CD8-positive, alpha-beta memory T cell (primary cell): ENCODE measurements around the gene TRANK1. TPM values are rescaled to one million over a fixed set of nuclear protein-coding genes. Genes with fewer than 3 reads are reported as not detected.

Experiments
- CTCF ChIA-PET: fragments of 350-600 bp; sonication (Branson Sonifier 250); formaldehyde crosslinking; loops from one replicate; lab custom pipeline; 2021; ENCODE audit warnings: antibody characterized with exemption; lab: Charles Lee
- POLR2A ChIA-PET: fragments of 350-600 bp; sonication (Branson Sonifier 250); formaldehyde crosslinking; loops from one replicate; lab custom pipeline; 2021; ENCODE audit warnings: antibody characterized with exemption; lab: Charles Lee
- DNase-seq, 5 donors: peaks; one replicate each; pipeline versions ENCODE4 v3.0.0 to v3.0.0-alpha.2; 2020 to 2022; ENCODE audit warnings: mixed read lengths in 1 of 5
- H3K27ac ChIP-seq: one replicate; pipeline ENCODE4 v1.7.0; 2013; ENCODE audit warnings: low read depth, mild to moderate bottlenecking, low read length, moderate library complexity
- H3K27me3 ChIP-seq: 2 replicates; pipeline ENCODE4 v1.7.0; 2013; ENCODE audit warnings: low read length, mild to moderate bottlenecking; ENCODE audit not compliant: insufficient read depth, poor library complexity, severe bottlenecking
- H3K36me3 ChIP-seq: 2 replicates; pipeline ENCODE4 v1.7.0; 2013; ENCODE audit warnings: mild to moderate bottlenecking, low read length, moderate library complexity; ENCODE audit not compliant: insufficient read depth
- H3K4me1 ChIP-seq: 2 replicates; pipeline ENCODE4 v1.7.0; 2013; ENCODE audit warnings: mild to moderate bottlenecking, low read length, moderate library complexity; ENCODE audit not compliant: insufficient read depth
- H3K4me3 ChIP-seq: 2 replicates; pipeline ENCODE4 v1.7.0; 2013; ENCODE audit warnings: mild to moderate bottlenecking, low read length
- H3K9me3 ChIP-seq: 2 replicates; pipeline ENCODE4 v1.7.0; 2013; ENCODE audit warnings: mild to moderate bottlenecking, low read length
- H3K27ac Mint-ChIP-seq, 8 donors: one replicate each; pipeline ENCODE4 v1.8.0; 2020 to 2021; ENCODE audit warnings: mixed read lengths in 8 of 8, mild to moderate bottlenecking in 6 of 8, inconsistent platforms in 3 of 8, moderate library complexity in 3 of 8
- H3K27me3 Mint-ChIP-seq, 2 donors: one replicate each; pipeline ENCODE4 v1.8.0; 2020 to 2021; ENCODE audit warnings: mixed read lengths in 2 of 2, mild to moderate bottlenecking in 1 of 2, moderate library complexity in 1 of 2
- H3K36me3 Mint-ChIP-seq, 3 donors: one replicate each; pipeline ENCODE4 v1.8.0; 2020 to 2021; ENCODE audit warnings: mixed read lengths in 3 of 3, inconsistent platforms in 1 of 3, mild to moderate bottlenecking in 1 of 3
- H3K4me1 Mint-ChIP-seq, 3 donors: one replicate each; pipeline ENCODE4 v1.8.0; 2020 to 2021; ENCODE audit warnings: mixed read lengths in 3 of 3, inconsistent platforms in 1 of 3, mild to moderate bottlenecking in 1 of 3
- H3K4me3 Mint-ChIP-seq, 7 donors: one replicate each; pipeline ENCODE4 v1.8.0; 2020 to 2021; ENCODE audit warnings: mixed read lengths in 7 of 7, mild to moderate bottlenecking in 6 of 7, moderate library complexity in 4 of 7, inconsistent platforms in 2 of 7
- H3K9me3 Mint-ChIP-seq, 5 donors: one replicate each; pipeline ENCODE4 v1.8.0; 2020 to 2022; ENCODE audit warnings: mixed read lengths in 5 of 5, mild to moderate bottlenecking in 3 of 5, moderate library complexity in 2 of 5, inconsistent platforms in 1 of 5
- polyA plus RNA-seq: library from polyadenylated mRNA; unstranded; fragments of 300-500 nt; fragmentation: Illumina TruSeq; gene quantifications from one replicate; pipeline ENCODE4 v1.2.3, GENCODE V29; 2021
- total RNA-seq, 2 experiments: library from RNA; stranded (reverse); gene quantifications; one replicate each; pipeline ENCODE4 v1.2.3, GENCODE V29; 2021

TRANK1 gene
- total and polyA plus RNA-seq, 3 experiments from 2014 or later = 12.7 to 33.2 (median 16.2) TPM

DNA sequence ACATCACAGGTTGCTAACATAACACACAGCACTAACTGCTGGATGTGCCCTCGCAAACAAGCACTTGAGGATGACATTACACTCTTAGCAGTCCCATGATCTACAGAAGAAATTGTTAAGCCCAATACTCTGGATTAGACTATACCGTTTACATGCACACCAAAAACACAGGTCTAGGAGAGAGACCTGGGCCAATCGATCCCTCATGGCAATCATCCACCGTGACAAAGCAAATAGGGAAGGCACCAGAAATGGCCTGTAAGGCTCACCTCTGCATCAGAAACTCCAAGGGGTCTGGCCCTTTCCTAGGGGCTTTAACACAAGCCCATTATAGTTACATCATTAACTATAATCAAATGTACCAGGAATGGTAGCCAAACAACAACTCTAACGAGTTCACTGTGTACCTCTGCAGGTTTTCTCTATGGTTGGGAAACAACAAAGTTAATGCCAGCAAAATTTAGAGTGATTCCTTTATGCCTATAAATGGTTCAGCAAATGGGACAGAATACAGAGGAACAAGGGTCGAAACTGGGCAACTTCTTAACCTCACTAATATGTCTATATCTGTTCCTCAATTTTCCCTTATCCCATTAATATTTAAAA, 18.5 kb downstream of the TRANK1 start:
- H3K9me3 Mint-ChIP-seq = peaks cover 0 to 7% (median 2%) of the 10 kb centered on the region in 5 donors
- CTCF ChIA-PET = no interaction called here
- peak overlapping the region in 1 of 8 donors; percentile 48 for H3K27ac Mint-ChIP-seq

DNA sequence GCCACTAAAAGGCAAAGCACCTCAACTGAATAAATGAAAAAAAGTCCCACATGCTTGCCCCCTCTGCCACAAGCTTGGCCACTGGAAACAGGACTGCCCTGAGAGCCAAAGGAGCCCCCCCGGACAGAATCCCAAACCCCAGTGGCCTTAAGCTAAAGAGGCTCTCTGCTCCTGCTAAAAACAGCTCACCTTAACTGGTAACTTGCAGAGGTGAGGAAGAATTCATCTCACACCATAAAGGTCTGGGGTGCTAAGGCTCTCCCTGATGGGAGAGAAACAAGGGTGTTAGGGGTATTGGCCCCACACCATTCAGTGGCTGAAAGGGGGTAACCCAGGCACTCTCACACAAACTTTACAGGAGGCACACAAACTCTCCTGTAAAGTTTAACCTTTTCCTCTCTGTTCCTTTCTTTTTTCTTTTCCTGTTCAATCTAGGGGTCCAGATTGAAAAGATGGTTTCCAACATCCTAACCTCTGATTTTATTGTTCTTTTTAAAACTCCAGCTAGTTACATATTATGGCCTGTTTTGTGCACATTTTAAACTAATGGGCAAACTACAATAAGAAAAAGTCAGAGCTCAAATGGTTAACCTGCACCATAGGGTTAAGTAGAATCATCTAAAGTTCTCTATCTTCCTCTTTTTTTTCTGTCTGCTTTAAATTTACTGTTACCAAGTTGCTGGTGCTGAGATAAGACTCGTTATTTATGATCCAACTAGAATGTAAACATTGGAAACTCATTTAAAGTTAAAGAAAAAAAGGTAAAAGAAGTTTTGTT, 19.9 kb downstream of the TRANK1 start:
- Mint-ChIP-seq H3K9me3 (peaks cover 0 to 15% (median 11%) of the 10 kb centered on the region in 5 donors), H3K4me1 (peaks cover 2 to 15% (median 12%) of the 10 kb centered on the region in 3 donors), H3K36me3 (peaks cover 13 to 20% (median 17%) of the 10 kb centered on the region in 3 donors), H3K27me3 (peaks cover 0 to 2% of the 10 kb centered on the region in 2 donors), H3K4me3 (no peak overlapping the region), H3K27ac (peak overlapping the region in 3 of 8 donors; percentile 8 to 40 (median 19))
- Histone ChIP-seq H3K4me3 (no peak overlapping the region), H3K27ac (peak overlapping the region; percentile 86), H3K27me3 (no peaks in the 10 kb centered on the region), H3K4me1 (no peaks in the 10 kb centered on the region), H3K36me3 (no peaks in the 10 kb centered on the region), H3K9me3 (no peaks in the 10 kb centered on the region)
- DNase-seq = no peak
- ChIA-PET POLR2A (no interaction called here), CTCF (interaction anchor here (0.8 kb wide), 1 partner anchor 33 kb away, joined by 3 read pairs; no protein-coding TSS in a partner anchor)

More for the DNA sequence above, 18.5 kb downstream of the TRANK1 start:
- H3K36me3 ChIP-seq = no peaks in the 10 kb centered on the region
- DNase-seq = no peak
- H3K36me3 Mint-ChIP-seq = peaks cover 6 to 11% (median 9%) of the 10 kb centered on the region in 3 donors
- peaks cover 0 to 2% of the 10 kb centered on the region in 2 donors for H3K27me3 Mint-ChIP-seq
- no peak overlapping the region for H3K4me3 ChIP-seq
- no peaks in the 10 kb centered on the region for H3K4me1 ChIP-seq
- H3K4me3 Mint-ChIP-seq = no peak overlapping the region
- POLR2A ChIA-PET = no interaction called here
- H3K9me3 ChIP-seq = no peaks in the 10 kb centered on the region
- peaks cover 2 to 15% (median 12%) of the 10 kb centered on the region in 3 donors for H3K4me1 Mint-ChIP-seq
- peak overlapping the region; percentile 86 for H3K27ac ChIP-seq
- no peaks in the 10 kb centered on the region for H3K27me3 ChIP-seq

DNA sequence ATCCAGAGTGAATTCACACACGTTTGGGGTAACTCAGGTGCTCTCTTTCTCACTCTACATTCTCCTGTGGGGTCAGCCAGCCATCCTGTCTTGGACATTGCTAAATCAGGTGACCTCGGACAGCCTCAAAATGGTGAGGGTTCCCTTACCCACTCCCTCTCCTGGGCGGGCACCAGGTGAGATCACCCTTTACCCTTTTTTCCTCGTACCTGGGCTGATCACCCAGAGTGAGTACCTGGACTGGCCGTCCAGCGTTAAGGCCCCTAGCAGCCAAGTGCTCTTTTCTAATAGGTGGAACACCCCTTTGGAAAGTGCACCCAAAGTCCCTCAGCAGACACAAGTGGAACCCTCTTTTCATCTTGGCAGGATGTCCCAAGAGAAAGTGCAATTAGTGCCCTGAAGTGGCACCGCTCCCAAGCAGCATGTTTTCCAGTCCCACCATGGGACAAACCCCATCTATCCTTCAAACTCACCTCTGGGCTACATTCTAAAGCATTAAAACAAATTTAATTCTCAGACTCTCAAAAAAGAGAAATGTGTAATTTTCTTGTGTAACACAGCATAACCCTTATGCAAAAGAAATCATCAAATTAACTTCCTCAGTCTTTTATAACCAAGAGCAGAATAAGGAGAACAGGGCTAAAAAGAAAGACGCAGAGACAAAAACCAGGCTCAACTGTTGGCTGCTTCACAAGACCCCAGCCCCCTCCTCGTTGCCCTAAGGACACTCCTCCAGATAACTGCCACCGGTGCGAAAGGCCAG, 20.7 kb downstream of the TRANK1 start:
- DNase-seq = no peak
- no peaks in the 10 kb centered on the region for H3K36me3 ChIP-seq
- no peaks in the 10 kb centered on the region for H3K4me1 ChIP-seq
- ChIA-PET POLR2A (no interaction called here), CTCF (interaction anchor here (0.7 to 3.1 kb wide), 13 partner anchors 9 to 69 kb away, joined by 3 to 18 read pairs (median 3); partner anchors contain the start of genes EPM2AIP1, MLH1 and TRANK1)
- H3K9me3 ChIP-seq = no peaks in the 10 kb centered on the region
- H3K27ac ChIP-seq = peak overlapping the region; percentile 86
- Mint-ChIP-seq H3K27ac (peak overlapping the region in 3 of 8 donors; percentile 8 to 60 (median 40)), H3K27me3 (peaks cover 0 to 2% of the 10 kb centered on the region in 2 donors), H3K36me3 (peaks cover 9 to 17% (median 16%) of the 10 kb centered on the region in 3 donors), H3K9me3 (peaks cover 0 to 15% (median 11%) of the 10 kb centered on the region in 5 donors), H3K4me1 (peaks cover 3 to 16% (median 13%) of the 10 kb centered on the region in 3 donors), H3K4me3 (no peak overlapping the region)
- H3K4me3 ChIP-seq = no peak overlapping the region
- H3K27me3 ChIP-seq = no peaks in the 10 kb centered on the region

DNA sequence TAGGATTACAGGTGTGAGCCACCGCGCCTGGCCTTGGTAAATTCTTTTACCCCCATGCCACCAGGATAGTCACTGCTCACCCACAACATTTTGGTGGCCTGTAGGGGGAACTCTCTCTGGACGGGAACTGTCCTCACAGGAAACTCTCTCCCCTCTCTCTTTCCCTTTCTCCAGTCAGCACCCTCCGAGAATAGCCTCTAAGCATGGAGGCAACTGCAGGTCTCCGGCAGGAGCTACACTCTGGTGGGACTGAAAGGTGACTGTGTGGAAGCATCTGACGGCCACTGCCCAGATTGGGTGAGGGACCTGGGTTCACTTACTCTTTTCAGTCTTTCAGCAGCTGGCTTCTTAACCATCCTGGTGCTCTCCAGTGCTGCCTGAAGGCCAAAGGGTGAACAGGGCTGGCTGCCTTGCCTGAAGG, 21.3 kb downstream of the TRANK1 start:
- no peak overlapping the region for H3K4me3 ChIP-seq
- Mint-ChIP-seq H3K4me3 (peak overlapping the region in 1 of 7 donors; percentile 13), H3K36me3 (peaks cover 9 to 17% (median 16%) of the 10 kb centered on the region in 3 donors), H3K4me1 (peaks cover 4 to 20% (median 19%) of the 10 kb centered on the region in 3 donors), H3K27me3 (peaks cover 0 to 2% of the 10 kb centered on the region in 2 donors), H3K27ac (peak overlapping the region in 2 of 8 donors; percentile 36 to 73), H3K9me3 (peaks cover 0 to 15% (median 11%) of the 10 kb centered on the region in 5 donors)
- no peaks in the 10 kb centered on the region for H3K4me1 ChIP-seq
- no peaks in the 10 kb centered on the region for H3K36me3 ChIP-seq
- H3K27ac ChIP-seq = peak overlapping the region; percentile 86
- POLR2A ChIA-PET = no interaction called here
- no peaks in the 10 kb centered on the region for H3K27me3 ChIP-seq
- H3K9me3 ChIP-seq = no peaks in the 10 kb centered on the region
- CTCF ChIA-PET = interaction anchor here (0.7 to 3.1 kb wide), 14 partner anchors 9 to 70 kb away, joined by 3 to 18 read pairs (median 3); partner anchors contain the start of genes EPM2AIP1, MLH1 and TRANK1
- peak in 1 of 5 donors; percentile 12 for DNase-seq

DNA sequence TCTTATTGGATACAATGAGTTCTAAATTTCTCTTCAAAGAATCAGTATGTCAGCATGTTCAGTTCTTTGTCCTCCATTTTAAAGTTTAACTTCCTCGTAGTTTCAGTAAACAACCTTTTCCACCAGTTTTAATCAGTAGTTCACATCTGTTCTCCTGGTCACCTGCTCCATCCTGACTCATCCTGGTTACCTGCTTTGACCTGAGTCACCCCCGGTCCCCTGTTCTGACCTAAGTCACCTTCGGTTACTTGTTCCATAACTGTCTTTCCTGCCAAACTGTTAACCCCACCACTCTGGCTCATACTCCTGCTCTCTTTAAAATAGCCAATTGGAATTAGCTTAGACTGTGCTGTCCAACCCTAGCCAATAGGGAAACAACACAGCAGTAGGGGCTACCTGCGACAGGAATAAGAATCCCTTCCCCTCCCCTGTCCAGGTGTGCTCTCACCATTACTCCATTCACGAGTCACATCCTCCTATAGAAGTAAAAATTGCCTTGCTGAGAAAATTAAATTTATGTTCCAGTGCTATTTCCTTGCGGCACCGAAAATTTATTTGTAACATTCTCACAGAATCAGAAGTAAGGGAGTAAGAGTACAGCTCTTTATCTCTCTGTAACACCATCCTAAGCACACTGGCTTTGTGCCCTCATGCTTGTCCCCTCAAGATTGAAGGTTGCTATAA, 23.8 kb downstream of the TRANK1 start:
- peaks cover 0 to 4% of the 10 kb centered on the region in 2 donors for H3K27me3 Mint-ChIP-seq
- ChIA-PET CTCF (interaction anchor here (3.1 kb wide), 1 partner anchor 37 kb away, joined by 18 read pairs; no protein-coding TSS in a partner anchor), POLR2A (no interaction called here)
- no peak for DNase-seq
- Histone ChIP-seq H3K27ac (no peak overlapping the region), H3K27me3 (no peaks in the 10 kb centered on the region), H3K36me3 (no peaks in the 10 kb centered on the region), H3K4me3 (no peak overlapping the region), H3K4me1 (peaks cover 11% of the 10 kb centered on the region), H3K9me3 (no peaks in the 10 kb centered on the region)
- H3K9me3 Mint-ChIP-seq = peaks cover 0 to 15% (median 11%) of the 10 kb centered on the region in 5 donors
- H3K27ac Mint-ChIP-seq = peak overlapping the region in 2 of 8 donors; percentile 3 to 82
- H3K4me3 Mint-ChIP-seq = no peak overlapping the region
- H3K36me3 Mint-ChIP-seq = peaks cover 6 to 17% (median 13%) of the 10 kb centered on the region in 3 donors
- H3K4me1 Mint-ChIP-seq = peaks cover 18 to 35% (median 34%) of the 10 kb centered on the region in 3 donors

DNA sequence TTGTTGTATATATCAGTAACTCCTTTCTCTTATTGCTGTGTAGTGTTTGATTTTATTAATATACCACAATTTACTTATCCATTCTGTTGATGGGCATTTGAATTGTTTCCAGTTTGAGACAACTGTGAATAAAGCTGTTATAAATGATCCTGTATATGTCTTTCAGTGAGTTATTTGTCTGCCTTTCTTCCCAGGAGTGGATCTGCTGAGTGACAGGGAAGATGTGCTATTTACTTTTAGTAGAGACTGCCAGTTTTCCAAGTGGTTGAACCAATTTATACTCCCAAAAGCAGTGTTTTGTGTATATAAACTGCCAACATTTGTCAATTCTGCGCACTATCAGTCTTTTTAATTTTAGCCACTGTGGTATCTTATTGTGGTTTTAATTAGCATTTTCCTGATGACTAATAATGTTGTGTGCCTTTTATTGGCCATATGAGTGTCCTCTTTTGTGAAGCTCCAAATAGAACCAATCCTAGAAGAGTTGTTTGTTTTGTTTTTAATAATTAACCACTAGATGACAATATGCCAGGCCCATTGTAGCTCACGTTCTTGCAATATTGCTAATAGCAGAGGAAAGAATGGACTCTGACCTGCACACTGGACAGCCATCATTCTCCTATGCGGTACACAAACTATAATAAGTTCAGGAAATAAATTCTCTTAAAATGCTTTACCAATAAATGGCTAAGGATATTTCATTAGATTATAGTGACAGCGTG, 25.3 kb downstream of the TRANK1 start:
- no peaks in the 10 kb centered on the region for H3K9me3 ChIP-seq
- ChIA-PET POLR2A (no interaction called here), CTCF (no interaction called here)
- DNase-seq = no peak
- H3K4me1 ChIP-seq = peaks cover 11% of the 10 kb centered on the region
- H3K36me3 ChIP-seq = no peaks in the 10 kb centered on the region
- H3K36me3 Mint-ChIP-seq = peaks cover 6 to 17% (median 13%) of the 10 kb centered on the region in 3 donors
- peaks cover 20 to 35% (median 30%) of the 10 kb centered on the region in 3 donors for H3K4me1 Mint-ChIP-seq
- peak overlapping the region in 1 of 8 donors; percentile 65 for H3K27ac Mint-ChIP-seq
- H3K27me3 Mint-ChIP-seq = peaks cover 0 to 4% of the 10 kb centered on the region in 2 donors
- no peak overlapping the region for H3K4me3 Mint-ChIP-seq
- H3K9me3 Mint-ChIP-seq = peaks cover 0 to 15% (median 11%) of the 10 kb centered on the region in 5 donors
- H3K27ac ChIP-seq = no peak overlapping the region
- H3K27me3 ChIP-seq = no peaks in the 10 kb centered on the region
- no peak overlapping the region for H3K4me3 ChIP-seq
